HG03439 (cell line): ENCODE measurements around the gene RND3.

Source experiments
- ATAC-seq: cut with Tn5 transposase; IDR thresholded peaks from one replicate; pipeline ENCODE4 v1.9.1; 2021; ENCODE audit warnings: mild to moderate bottlenecking, moderate library complexity; ENCODE audit not compliant: unreplicated experiment

Gene RND3

GRCh38 chr2:150494234-150494945, 6.9 kb upstream of the RND3 start:
- ATAC-seq: no peak

- ATAC-seq: no peak
Measured at GRCh38 chr2:150491943-150492342, 4.5 kb upstream of the RND3 start.

DNA sequence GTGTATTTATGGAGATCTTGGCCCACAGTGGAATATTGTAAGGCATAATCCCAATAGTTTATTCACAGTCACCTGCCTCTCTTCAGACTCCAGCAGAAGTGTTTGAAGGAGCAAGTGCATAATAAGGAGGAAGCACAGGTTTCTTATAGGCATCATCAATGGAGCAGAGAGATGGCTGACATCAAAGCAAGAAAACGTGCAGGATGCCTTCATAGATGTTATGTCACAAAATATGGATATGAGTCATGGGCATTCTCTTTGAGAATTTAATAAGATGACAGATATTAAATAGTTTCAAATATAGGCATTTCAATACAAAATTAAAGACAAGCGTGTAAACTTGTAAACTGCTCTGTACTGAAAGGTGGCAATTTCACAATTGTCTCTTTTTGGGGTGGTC, 4.0 kb upstream of the RND3 start:
- ATAC-seq: no peak

- no peak for ATAC-seq
Measured at GRCh38 chr2:150490466-150490865, 3.0 kb upstream of the RND3 start.

DNA sequence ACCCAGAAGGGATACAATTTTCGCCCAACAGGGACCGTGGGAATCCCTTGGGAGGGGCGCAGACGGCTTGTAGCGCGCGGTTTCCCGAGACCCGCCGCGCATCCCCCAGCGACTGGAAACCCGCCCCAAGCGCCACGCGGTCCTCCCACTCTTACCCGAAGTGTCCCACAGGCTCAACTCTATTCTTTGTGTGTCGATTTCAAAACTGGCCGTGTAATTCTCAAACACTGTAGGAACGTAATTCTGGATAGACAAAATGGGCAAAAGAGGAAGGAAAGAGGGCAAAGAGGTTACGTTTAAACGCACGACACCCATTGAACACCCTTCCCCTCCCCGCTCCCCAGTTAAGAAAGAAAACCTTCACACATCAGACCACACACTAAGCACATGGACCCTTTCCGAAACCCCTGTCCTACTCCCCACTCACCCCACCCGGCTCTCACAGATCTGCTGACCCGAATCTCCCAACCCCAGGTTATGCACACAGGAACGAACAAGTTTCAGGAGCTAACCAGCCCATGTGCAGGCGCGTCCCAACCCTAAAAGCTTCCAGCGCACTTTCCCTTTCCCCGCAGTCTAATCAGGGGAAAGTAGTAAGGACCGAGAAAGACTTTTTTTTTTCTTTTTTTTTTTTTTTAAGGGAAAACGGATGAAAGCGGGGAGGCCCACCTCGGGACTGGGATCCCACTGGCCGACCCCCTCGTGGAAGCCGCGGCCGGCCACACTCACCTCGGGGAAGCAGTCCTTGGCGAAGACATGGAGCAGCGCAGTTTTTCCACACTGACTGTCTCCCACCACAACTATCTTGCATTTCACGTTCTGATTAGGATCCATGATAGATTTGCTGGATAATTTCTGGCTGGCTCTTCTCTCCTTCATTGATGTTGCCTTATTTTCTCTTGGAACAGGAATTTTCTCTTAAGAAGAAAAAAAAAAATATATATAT, 655 bp downstream of the RND3 start:
- ATAC-seq: no peak

DNA sequence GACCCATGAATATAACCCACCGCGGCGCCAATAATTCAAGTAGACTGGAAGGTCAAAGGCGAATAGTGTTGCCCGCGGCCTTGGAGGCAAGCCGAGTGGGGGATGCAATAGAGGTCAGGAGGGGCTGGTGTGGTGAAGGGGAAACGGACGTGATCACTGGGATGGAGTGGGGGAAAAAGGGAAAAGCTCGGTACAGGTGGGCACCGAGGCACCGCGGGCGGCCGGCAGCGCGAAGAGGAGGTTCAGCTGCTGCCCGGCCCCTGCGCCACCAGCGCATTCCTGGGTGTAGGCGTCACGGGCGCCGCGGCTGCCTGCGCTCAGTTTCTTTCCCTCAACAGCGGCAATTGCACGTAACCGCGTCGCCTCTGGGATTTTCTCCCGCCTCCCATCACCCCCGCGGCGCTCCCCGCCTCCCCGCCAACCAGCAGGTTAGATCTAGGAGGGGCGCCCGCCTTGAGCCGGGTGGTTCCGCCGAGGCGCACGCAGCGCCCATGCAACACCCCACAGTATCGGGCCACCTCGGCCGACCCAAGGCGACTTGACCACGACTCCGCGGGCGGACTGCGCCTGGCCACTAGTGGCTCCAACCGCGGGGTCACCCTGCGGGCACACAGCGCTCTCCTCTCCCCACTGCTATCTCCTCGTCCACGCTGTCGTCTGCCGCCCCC, 1.5 kb downstream of the RND3 start:
- no peak for ATAC-seq

- ATAC-seq: no peak
Measured at GRCh38 chr2:150485114-150485870, 2.2 kb downstream of the RND3 start.

- no peak for ATAC-seq
Measured at GRCh38 chr2:150484461-150485021, 2.9 kb downstream of the RND3 start.

DNA sequence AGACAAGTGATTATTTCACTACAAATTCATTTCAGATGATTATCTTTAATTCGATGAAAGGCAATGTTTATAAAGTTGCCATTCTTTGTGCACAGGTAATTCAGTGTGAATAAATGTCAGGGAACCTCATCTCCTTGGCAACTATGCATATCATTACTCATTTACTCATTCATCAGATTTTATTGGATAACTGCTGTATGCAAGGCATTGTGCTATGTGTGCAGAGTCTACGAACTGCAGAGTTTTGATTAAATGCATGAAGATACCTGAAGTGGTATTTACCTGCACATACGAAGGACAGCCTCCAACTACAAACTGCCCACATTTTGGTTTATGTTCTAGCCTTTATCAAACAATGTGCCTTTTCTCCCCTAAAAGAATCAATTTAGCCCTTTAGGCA, 3.5 kb downstream of the RND3 start:
- no peak for ATAC-seq

- no peak for ATAC-seq
Measured at GRCh38 chr2:150483532-150483931, 3.9 kb downstream of the RND3 start.

DNA sequence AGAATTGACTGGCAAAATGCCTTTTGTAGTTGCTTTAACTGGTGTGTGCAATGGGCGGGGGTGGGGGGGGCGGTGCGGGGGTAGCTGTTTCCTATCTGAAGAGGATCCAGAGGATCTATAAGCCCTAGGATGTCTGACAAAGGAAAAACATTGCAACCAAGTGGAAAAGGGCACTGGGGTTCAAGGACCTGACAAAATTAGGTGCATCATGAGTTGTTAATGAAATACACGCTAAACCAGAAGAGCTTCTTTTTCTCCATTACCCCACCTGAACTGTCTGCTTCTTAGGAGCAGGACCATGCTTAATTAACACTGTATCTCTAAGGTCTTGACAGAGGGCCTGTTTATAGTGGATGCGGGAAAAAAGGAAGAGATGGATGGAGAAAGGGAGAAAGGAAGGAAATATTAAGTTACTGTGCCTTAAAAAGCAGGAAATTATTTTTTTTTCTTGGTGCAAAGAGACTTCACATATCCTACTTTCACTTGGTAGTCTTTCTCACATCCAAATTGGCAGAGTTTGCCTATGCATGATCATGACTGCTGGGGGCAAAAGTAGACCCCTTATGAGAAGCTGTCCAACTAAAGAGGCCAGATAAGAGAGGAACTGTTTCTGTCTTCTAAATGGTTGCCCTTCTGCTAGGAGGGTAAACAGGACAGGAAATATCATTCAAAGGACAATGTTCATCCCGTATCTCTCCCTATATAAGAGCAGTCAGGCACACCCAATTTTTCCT, 4.6 kb downstream of the RND3 start:
- no peak for ATAC-seq

- no peak for ATAC-seq
Measured at GRCh38 chr2:150482111-150482510, 5.4 kb downstream of the RND3 start.

DNA sequence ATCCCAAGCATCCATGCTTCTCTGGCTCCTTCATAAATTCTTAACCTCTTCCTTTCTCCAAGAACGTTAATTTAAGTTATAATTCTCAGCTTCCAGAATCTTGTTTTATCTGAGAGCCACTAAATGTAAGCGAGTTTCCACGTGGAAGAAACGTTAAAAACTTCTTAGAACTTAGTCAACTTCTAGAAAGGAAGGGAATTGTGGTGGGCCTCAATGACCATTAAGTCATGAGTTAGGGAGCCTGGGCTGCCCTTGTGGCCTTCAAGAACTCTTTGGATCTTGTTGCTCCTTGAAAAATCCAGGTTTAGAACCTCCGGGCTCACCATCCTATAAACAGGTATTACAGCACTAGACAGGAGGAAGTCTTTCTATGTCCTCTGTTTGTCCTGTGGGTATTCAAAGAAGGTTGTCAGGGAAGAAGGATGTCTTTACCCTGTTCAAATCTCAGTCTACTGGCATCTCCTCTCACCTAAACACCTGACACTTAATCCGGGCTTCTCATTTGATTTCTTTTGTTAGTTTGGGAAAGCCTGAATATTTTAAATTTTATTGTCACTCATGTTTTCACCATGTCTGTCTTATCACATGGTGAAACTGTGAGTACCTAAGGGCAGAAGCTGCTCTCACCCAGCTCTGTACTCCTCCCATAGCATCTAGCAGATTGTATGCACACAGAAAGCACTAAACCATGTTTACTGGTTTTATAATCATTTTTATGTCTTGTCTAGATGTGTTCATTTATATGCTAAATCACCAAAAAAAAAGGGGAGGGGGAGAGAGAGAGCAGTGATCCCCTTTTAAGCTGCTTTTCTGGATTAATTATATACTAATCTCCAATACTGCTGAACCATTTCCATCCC, 6.3 kb downstream of the RND3 start:
- no peak for ATAC-seq

- ATAC-seq: no peak
Measured at GRCh38 chr2:150480241-150480640, 7.2 kb downstream of the RND3 start.

DNA sequence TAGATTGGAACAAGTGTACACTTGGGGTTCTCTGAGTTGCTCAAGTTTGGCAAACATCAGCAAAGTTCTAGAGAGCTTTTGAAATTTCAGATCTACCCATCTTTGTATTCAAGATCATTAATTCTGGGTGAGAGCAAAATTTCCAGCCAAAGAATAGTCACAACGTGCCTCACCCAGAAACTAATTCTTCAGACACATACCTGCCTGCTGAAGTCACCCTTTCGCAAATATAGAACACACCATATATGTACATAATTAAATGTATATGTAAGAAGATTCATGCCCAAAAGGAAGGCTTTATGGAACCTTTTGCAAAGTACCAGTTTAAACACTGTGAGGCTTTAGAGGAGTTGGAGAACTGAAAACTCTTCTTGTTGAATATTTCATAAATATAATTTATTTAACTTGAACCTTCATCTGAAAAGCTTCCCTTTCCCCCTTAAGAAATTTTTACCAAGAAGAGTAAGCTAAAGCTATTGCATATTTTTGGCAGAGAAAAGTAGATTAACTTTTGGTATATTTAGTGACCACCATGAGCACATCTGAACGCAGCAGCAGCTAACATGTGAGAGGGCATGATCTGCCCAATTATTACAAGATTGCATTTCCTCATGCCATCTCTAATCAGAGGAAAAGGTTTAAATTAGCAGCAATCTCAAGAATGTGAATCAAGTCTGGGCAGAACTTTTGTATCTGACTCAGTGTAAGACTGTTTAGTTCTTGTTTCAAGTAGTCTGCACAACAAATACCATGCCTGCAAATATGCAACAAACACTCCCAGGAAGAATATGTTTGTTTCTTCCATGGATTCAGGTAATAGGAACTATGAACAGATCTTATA, 8.2 kb downstream of the RND3 start:
- ATAC-seq: no peak

DNA sequence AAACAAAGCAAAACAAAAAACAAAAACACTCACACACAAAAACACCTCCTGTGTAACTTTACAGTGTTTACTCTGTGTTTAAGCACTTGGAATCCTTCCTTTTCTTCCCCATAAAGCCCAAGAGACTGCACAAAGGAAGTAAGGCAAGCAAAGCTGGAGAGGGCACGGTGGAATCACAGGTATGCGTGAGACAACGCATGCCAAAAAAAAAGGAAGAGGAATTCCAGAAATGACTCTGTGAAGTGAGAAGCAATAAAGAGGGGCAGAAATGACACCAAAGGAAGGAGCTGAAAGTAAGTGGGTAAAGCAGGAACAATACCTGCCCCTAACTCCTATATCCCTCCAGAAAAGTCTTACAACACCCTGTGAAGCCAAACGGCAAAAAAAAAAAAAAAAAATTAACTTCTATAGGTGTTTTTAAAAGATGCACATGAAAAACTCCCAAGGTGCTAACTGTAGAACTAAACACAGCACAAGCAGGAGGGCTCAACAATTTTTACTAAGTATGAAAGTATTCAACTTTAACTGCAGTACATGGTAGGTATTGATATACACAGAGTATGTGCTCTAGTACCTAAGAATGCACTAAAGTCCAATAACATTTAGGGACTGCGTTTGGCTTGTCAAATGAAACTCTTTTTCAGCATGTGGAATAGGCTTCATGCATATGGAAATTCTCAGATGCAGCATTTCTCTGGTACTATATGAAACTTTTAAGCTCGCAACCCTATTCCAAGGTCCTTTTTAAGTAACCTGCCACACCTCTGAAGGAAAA, 9.1 kb downstream of the RND3 start:
- no peak for ATAC-seq

DNA sequence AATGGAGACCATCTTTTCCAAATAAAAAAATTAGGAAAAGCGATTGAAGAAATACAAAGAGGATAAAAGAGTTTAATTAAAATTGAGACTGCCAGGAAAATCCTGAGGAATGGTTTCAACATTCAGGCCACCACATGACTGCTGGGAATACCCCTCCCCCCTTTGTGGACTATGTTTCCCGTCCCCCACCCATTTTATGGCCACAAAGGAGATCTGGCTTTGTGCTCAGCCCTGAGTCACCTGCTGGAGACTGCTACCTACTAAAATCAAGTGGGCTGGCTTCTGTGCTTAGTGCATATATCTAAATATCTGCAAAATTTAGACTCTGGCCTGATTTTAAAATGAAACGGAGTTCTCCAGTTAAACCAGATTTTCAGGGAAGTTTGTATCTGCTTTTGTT, 10.1 kb downstream of the RND3 start:
- no peak for ATAC-seq
